Activated naive CD4-positive, alpha-beta T cell treated with anti-CD3 and anti-CD28 coated beads, Interleukin-2, amount 50 U/mL, for 16 hours (primary cell): ENCODE results near the gene C17orf114.

ENCODE experiments used
- DNase-seq: peaks from one replicate; pipeline ENCODE4 v3.0.0-alpha.2; 2020

Gene C17orf114

GRCh38 chr17:4822835-4823234, 20.7 kb upstream of the C17orf114 start:
- no peak for DNase-seq

GRCh38 chr17:4818276-4818675, 16.1 kb upstream of the C17orf114 start:
- no peak for DNase-seq

GRCh38 chr17:4816826-4817225, 14.7 kb upstream of the C17orf114 start:
- no peak for DNase-seq

- no peak for DNase-seq
Observed at GRCh38 chr17:4815043-4815675, 13.0 kb upstream of the C17orf114 start.

GRCh38 chr17:4812690-4813089, 10.6 kb upstream of the C17orf114 start:
- no peak for DNase-seq

GRCh38 chr17:4811471-4811870, 9.3 kb upstream of the C17orf114 start:
- no peak for DNase-seq

GRCh38 chr17:4810696-4811290, 8.7 kb upstream of the C17orf114 start:
- DNase-seq = no peak

- no peak for DNase-seq
Observed at GRCh38 chr17:4808378-4808767, 6.2 kb upstream of the C17orf114 start.

GRCh38 chr17:4807605-4808377, 5.7 kb upstream of the C17orf114 start:
- no peak for DNase-seq

GRCh38 chr17:4806777-4807604, 4.9 kb upstream of the C17orf114 start, which contains the start of gene PLD2:
TSS of gene PLD2 (plus strand) at chr17:4807152. CDS start at chr17:4807773, 621 bp downstream.
- DNase-seq = peak; percentile 87

- no peak for DNase-seq
Observed at GRCh38 chr17:4806456-4806776, 4.3 kb upstream of the C17orf114 start.

- no peak for DNase-seq
Observed at GRCh38 chr17:4800462-4801196, 1.5 kb downstream of the C17orf114 start.

- peak; percentile 48 for DNase-seq
Observed at GRCh38 chr17:4796552-4796920, 5.6 kb downstream of the C17orf114 start.

- no peak for DNase-seq
Observed at GRCh38 chr17:4795168-4795567, 7.0 kb downstream of the C17orf114 start.

GRCh38 chr17:4790705-4791088, 11.4 kb downstream of the C17orf114 start:
- no peak for DNase-seq

- DNase-seq = peak; percentile 77
Observed at GRCh38 chr17:4789951-4790704, 12.0 kb downstream of the C17orf114 start.

GRCh38 chr17:4789701-4789950, 12.5 kb downstream of the C17orf114 start:
- no peak for DNase-seq

GRCh38 chr17:4788807-4789700, 13.1 kb downstream of the C17orf114 start, which contains the start of gene GLTPD2:
TSS of gene GLTPD2 (plus strand) at chr17:4788964. CDS start at chr17:4789012, 48 bp downstream.
- DNase-seq = no peak

- no peak for DNase-seq
Observed at GRCh38 chr17:4788159-4788806, 13.8 kb downstream of the C17orf114 start.

- DNase-seq = no peak
Observed at GRCh38 chr17:4786516-4786915, 15.6 kb downstream of the C17orf114 start.
